GM21390 (cell line): ENCODE data around the gene SNTG2.

Source experiments
- ATAC-seq: cut with Tn5 transposase; IDR thresholded peaks from one replicate; pipeline ENCODE4 v1.9.1; 2021; ENCODE audit not compliant: unreplicated experiment

The SNTG2 gene

DNA sequence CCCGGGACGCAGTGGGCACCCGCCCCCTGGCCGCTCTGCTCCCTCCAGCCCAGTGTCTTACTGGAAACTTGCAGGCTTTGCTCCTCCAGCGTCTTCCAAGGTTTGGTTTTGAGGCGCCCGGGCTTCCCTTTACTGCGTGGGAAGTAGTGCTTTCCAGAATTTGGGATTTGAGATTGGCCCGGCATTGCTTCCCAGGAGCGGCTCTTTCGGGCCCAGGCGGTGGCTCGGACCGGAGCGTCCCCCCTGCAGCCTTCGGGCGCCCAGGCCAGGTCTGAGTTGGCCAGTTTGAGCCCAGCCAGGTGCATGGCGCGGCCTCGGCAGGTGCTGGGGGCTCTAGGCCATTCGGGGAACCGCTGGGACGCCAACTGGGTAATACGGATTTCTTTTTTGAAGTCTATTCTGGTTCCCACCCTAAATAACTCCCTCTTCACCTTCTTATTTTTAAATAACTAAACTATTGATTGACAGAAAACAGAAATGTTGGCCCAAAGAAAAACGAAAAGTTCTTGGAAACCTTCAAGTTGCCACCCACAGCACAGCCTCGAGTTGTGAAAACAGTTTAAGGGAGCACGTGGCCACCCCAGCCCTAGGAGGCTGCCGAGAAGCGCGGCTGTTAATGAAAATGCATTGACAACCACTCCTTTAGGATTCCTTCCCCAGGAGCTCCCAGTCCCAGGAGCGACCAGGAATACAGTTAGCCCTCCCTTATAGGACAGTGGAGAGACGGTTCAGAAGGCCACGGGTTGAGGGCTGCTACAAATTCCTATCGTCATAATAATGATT lies 766 bp downstream of the SNTG2 start:
- ATAC-seq = no peak

DNA sequence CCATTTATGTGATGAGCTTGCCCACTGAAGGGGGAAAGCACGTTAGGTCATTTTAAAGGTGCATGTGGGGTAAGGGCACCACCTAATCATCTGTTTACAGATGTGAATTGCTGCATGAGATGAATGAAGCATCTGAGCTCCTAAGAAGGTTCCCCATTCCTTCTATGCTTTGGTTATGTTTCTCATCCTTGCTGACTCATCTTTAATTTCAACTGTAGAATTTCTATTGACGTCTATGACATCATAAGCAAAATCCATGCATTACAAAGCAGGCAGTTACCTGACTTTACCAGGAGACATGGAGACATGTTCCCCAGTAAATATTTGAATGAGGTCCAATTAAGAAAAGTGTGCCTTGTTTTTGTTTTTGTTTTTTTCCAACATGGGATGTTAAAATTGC lies 2.8 kb downstream of the SNTG2 start:
- ATAC-seq = no peak

DNA sequence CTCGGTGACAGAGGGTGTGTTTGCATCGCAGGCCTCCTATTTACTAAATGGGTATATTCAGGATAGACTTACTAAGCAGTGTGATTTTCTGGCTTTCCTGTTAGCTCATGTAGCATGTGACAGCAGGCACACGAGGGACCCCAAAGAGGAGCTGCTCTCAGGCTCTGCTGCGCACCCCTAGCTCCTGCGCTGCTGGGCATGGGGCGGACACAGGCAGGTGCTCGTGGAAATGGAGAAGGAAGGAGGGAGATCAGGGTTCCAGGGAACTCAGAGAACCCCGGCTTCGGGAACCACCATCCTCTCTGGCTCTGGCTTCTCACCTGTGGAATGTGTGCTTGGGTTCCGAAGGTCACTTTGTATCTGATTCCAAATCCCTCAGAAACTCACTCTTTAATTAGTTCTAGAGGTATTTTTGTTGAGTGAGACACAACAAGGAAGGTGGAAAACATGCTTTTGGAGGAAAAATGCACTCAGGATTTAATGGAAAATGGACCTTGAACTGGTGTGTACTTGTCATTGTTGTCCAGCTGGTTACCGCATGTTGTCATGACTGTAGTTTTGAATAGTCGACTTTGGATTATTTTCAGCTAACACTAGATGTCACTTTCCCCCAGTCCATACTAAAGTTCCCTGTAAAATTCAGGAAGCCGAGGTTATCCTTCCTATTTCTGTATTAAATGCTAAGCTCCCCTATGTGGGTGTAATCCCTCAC lies 3.5 kb downstream of the SNTG2 start:
- no peak for ATAC-seq

DNA sequence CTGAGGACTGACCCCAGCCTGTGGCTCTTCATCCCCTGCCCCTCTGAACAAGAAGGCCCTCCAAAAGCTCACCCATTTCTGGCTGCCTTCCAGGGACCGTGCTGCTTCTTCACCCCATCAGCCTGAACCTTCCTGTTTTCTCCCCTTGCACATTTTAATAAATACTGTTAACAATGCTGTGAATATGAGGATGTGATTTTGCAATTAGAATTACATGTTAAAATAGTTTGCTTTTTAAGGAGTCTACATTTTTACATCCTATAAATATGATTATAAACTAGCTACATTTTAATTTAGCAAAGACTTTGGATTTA lies 4.0 kb downstream of the SNTG2 start:
- ATAC-seq = no peak

DNA sequence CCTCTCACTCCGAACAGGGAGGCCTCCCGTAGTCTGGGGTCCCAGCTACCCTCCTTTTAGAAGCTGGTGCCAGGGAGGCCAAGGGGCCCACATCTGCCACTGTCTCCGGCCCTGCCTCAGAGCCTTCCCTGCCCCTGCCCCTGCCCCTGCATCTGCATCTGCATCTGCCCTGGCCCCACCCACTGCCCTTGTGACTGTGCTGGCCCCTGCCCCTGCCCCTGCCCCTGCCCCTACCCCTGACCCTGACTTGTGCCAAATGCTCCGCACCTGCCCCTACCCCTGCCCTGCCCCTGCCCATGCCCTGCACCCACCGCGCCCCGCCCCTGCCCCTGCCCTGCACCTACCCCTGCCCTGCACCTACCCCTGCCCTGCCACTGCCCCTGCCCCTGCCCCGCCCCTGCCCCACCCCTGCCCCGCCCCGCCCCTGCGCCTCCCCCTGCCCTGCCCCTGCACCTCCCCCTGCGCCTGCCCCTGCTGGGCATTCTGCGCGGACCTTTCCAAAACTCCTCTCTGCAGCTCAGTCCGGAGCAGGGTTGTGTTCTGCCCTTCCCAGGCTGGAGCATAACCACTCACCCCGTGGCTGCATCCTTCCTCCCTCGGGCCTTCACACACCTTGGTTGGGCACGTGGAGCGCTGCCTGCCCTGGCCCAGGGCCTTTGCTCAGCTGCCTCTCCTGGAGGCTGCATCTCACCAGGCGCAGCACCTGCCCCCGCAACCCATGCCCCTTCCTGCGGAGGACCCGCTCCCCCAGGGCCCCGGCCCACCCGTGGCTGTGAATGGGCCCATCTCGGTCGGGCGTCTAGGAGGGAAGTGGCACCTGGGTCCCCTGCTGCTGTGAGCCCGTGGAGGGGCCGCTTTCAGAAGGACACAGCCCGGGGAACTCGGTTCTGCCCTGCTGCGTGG lies 5.4 kb downstream of the SNTG2 start:
- no peak for ATAC-seq

DNA sequence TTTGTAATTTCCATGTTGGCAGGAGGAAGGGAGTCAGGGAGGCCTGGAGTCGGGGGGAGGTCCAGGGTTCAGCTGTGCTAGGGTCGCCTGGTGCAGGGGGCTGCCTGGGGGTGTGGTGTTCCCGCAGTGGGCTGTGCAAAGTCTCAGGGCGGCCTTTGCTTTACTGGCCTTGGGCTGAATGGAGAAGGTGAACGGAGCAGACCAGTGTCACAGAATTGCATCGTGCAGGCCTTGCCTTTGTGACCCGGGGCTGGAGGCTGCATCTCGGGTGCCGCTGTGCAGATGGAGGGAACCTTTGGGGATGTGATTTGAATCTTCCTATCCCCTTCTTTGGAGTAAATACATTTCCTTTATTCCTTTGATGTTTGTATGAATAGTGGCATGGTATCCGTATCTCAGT lies 8.8 kb downstream of the SNTG2 start:
- no peak for ATAC-seq

DNA sequence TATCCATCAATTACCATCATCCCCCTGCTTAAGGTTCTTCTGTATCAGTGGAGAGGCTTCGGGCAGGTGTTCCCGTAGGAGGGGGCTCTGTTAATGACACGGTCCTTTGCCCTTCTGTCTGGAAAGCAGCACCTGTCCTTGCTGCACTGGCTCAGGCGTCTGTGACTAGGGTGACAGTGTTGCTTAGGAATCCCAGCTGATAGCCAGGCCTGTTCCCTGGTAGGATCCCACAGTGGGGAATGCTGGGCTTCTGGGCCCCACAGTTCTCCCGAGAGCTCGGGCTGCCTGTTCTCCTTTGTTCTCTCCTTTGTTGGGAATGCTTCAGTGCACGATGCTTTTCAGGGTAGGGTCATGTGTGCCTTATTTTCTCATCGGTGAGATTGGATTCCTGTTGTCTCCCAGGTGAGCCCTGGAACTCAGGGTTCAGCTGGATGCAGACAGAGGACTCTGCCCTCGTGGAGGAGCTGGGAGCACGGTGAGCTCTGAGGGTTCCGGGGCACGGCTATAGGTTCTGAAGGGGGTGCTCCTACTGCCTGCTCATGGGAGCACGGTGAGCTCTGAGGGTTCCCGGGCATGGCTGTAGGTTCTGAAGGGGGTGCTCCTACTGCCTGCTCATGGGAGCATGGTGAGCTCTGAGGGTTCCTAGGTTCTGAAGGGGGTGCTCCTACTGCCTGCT lies 9.6 kb downstream of the SNTG2 start:
- ATAC-seq = no peak

DNA sequence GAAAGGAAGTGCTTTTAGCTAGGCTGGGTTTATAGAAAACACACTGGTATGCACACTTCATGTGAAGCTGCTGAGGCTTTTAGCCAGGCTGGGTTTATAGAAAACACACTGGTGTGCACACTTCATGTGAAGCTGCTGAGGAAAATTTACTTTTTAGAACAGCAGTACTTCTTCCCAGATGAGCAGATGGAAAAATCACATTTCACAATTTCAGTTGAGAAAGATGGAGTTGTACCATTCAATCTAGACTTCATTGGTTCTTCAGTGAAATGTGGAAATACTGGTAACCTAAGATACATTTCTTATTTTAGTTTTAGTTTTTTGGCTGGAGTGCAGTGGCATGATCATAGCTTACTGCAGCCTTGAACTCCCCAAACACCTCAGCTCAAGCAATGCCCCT lies 11.1 kb downstream of the SNTG2 start:
- ATAC-seq = no peak

DNA sequence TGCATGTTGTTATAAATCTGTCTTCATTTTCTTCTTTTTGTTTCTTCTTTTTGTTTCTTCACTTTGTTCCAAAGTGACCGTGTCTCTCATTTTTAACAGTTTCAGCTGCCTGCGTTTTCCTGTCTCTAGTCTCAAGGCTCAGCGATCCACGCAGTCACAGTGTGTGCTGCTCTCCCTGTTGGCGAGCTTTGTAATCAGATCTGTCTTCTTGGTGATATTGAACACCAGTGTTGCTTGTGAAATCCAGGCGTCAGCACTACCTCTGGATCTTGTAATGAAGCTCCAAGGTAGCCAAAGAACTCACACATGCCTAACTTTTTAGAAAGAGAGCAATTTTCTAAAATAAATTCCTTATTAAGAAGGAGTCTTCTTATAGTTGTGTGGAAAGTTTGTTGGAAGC lies 13.2 kb downstream of the SNTG2 start:
- no peak for ATAC-seq

DNA sequence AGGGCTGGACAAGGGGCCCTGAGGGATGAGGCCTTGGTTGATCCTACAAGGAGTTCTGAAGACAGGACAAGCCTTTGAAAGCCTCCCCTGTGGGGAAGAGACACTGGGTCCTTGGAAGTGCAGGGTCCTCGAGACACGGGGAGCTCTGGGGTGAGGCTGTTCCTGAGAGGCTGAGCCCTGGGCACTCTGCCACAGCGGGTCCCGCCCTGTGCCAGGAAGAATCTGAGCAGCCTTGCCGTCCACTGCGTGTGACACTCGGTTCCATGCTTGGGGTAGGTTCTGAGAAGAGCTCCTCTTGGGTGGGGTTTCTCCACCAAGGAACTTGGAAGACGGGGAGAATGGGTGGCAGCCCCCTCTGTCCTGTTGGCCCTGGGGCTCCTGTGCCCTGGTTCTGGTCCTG lies 13.9 kb downstream of the SNTG2 start:
- no peak for ATAC-seq

DNA sequence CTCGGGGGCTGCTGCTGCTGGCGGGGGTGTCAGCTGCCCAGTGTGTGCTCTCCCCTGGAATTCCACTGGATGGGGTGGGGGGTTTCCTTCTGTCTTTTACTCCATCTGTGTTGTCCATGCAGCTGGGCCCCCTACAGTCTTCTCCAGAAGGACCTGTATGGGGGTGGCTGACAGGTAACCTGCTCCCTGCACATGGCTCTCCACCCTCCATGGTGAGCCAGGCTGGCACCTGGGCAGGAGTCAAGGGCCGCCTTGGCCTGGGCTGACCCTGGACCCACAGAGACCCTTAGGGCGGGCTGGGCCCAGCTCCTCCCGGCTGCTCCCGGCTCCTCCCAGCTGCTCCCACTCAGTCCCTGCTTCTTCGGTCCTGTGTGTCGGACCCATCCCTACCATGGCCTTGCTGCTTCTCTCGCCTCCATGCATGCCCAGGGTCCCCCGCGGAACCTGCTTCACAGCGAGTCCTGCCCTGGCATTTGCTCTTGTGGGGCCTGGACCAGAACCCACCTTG lies 15.0 kb downstream of the SNTG2 start:
- no peak for ATAC-seq

DNA sequence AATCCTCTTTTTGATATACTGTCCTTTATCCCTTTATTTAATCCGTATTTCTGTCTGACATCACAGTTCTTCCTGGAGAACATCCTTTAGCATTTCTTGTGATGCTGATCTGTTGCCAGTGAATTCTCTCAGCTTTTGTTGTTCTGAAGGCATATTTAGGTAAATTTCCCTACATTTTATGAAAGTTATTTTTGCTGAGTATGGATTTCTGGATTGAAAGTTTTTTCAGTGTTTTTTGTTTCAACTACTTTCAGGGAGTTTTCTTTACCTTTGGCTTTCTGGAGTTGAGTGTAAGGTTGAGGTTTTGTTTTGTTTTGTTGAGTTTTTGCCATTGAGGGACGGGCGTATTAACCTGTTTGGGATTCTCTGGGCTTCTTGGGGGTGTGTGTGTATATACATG lies 22.5 kb downstream of the SNTG2 start:
- ATAC-seq = no peak

DNA sequence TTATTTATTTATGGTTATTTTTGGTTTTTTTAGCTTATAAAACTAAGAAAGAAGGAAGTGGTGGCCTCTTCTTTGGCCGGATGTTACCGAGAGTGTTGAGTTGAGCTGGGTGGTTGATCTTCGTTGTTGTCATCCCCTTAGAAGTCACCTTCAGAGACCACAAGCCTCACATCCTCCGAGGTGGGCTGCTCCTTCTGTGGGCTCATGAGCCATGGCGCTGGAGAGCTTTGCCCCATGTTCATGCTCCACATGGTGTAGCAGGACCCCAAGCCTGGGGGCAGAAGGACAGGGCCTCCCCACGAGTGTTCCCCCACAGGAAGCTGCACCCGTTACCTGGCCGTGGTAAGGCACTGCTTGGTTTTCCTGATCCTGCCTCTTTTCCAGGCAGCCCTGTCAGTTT lies 23.4 kb downstream of the SNTG2 start:
- ATAC-seq = no peak

DNA sequence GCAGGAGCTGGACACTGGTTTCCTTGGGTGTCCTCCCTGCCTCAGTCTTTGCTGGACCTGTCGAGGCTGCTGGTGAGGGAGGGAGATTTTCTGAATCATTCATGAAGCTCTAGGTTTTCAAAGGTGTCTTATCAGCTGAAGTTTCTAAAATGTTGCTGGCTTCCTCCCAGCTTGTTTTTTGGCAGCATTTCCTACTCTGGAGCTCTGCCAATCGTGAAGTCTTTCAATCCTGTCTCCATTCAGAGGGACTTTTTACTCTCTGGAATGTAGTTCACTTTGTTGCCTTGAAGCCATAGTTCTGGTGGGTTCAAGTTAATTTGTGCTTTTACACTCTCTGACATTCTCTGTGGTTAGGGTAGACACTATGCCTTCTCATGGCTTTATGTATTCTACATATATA lies 23.9 kb downstream of the SNTG2 start:
- no peak for ATAC-seq

DNA sequence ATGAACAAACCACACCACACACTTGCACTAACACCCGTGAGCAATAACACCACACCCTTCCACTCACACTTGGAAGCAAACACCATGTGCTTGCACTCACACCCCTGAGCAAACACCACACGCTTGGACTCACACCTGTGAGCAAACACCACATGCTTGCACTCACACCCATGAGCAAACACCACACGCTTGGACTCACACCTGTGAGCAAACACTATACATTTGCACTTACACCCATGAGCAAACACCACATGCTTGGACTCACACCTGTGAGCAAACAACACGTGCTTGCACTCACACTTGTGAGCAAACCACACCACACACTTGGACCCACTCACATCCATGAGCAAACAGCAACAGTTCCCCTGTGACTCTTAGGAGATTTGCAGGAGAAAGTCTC lies 24.4 kb downstream of the SNTG2 start:
- ATAC-seq = no peak

DNA sequence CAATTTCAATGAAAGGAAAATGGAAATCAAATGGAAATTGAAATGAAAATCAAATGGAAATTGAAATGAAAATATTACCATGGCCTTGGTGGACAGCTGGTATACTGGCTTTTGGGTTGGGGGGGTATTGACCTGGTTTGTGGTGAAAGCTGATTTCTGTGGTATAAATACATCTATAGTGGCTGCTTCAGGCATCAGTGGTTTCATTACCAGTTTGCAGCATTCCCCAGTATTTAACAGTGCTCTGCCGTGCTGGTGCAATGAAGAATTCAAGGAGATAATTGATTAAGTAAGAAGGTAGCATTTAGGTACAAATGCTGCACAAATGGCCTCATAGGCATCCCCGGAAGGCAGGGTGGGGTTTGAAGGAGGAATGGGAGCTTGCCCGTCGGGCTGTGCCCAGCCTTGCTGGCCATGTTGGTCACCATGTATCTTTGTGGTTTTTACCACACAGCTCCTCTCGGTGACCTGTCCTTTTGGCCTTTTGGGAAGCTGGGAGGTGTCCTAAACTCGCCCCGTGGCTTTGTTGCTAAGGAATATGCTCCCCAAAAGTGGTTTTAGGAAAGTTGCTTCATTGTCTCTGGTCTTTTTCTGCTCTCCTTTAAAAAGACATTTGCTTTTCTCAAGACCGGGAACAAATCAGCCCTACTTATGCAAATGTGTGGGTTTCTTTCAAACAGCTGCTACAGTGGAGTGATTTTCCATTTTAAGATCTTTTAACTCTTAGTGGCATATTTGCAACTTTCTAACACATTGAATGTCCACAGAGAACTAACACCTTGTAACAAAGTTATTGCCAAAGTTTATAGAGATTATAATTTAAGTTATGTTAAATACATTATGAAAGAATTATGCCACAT lies 28.6 kb downstream of the SNTG2 start:
- peak; percentile 62 for ATAC-seq

DNA sequence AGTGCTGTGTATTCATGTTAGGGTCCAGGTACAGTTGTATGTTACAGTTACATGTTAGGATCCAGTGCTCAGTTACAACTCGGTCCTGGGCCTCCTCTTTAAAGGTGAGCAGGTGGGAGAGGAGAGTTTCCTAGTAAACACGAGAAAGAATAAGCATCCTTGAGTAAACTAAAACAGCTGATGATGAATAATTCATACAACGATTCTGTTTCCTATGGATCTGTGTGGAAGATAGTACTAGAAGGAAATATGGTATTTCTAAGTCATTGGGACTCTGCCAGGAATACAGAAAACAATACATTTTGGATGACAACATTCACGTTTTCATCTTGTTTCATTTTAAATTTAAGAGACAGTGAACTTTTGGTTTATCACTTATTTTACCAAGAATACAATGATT lies 29.5 kb downstream of the SNTG2 start:
- no peak for ATAC-seq

DNA sequence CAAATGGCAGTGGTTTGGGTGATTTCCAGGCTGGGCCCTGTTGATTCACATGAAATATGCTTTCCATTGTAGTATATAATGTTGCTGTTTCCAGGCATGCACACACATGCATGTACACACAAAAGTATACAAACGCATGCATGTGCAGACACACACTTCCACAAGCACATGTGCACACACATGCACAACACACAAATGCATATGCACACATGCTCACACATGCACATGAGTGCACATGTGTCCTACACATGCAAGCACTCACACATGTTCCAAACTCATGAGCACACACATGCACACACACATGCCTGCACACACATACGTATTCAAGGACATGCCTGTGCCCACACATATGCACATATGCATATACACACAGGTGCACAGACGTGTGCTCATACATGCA lies 30.6 kb downstream of the SNTG2 start:
- ATAC-seq = no peak

DNA sequence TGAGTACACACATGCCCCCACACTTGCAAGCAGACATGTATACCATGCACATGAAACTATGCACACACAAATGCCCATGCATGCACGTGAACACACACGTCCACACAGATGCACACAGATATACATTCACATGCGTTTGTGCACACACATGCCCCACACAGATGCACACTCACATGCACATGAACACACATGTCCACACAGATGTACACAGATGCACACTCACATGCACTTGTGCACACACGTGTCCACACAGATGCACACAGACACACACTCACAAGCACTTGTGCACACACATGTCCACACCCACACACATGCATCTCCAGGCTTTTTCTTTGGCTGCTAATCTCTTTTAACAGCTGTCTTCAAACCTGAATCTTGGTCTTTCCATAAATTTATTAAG lies 31.1 kb downstream of the SNTG2 start:
- ATAC-seq = no peak

DNA sequence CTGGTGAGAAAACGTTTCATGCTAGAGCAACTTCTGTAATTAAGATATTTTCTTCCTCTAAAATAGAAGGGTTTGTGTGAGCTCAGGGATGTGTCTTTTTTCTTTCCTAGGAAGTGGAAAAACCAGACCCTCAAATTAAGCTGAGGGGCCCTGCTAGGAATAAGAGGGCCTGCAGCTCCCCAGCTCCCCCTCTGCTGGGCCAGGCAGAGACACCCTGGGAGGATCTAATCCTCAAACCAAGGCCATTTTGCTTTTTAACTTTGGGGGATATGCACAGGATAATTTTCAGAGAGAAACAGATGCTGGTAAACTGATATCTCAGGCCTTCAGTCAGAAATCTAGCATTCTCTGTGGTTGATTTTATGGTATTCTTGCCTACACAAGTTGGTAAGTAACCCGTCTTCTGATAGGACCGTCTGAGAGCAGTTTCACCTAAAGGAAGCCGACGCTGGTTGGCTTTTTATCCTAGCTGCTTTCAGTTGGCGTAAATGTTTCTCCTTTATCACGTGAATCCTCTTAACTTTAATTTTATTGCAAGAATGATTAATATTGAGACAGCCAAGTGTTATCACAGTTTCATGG lies 34.8 kb downstream of the SNTG2 start:
- no peak for ATAC-seq
